HG02759 (cell line): ENCODE measurements around the gene CP.
"Not testable (repeated sequence)": the region's sequence is repeated elsewhere in the genome, so short reads cannot be mapped to it uniquely, and the experiment has no call there.

Experiments
- ATAC-seq: cut with Tn5 transposase; IDR thresholded peaks from one replicate; pipeline ENCODE4 v1.9.1; 2021; ENCODE audit warnings: mild to moderate bottlenecking, moderate library complexity; ENCODE audit not compliant: unreplicated experiment

Gene CP

DNA sequence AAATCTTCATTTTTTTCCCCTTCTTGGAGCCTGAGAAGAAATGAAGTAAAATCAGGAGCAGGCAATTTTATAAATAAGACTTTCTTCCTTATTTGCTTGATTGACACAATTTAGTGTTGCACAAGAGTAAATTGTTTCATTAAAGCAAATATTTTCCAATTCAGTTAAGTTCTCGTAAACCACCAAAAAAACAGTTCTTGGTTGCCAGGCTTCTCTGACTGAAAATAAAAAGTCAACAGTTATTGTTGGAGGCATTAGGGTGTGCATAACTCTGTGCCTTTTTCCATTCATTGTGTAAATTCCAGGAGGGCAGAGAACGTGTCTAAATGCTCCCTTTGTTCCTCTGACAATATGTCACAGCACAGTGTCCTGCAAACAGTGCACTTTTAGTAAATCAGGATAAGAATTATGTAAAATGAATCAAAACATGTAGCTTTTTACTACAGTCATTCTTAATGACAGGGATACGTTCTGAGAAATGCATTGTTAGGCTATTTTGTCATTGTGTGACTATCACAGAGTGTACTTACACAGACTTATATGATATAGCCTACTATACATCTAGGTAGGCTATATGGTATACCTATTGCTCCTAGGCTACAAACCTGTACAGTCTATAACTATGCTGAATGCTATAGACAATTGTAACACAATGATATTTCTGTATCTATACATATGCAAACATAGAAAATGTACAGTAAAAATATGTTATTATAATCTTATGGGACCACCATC is at the start of gene CP:
CP (minus strand) TSS at position 47 of the 735 bp plus-strand sequence; CDS start at position 10, 37 bp downstream.
- ATAC-seq = no peak

DNA sequence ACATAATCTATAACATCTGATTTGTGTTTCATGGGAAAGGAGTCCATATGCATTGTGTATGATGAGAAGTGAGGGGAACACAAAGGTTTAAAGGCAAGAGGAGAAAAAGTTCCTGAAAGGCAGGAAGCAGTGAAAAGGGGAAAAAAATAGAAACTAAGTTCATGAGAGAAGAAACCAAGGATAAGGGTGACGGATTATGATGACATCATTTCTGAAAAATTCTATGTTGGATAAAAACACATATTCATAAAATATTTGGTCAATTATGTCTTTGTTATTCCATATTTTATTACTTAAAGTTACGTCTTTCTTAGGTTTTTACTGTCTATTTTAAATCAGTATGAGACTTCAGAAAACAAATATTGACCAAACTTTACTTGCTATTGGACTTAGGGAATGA is 48.6 kb upstream of the CP start:
- ATAC-seq = no peak

DNA sequence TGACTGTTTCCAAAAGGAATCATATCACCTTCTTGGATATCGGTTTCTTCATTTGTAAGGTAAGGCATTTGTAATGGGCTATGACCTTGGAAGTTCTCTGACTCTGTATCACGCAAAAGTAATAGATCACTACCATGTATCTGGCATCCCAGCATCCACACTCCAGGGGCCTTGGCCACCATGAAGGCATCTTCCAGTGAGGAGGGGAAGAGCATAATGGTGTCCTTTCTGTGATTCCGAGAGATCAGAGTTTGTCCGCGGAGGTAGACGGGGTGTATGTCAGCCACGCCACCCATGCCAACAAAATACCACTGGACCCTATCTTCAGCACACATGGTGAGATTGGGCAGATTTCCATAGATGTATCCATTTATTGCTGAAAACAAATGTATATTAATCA is 48.1 kb upstream of the CP start:
- no peak for ATAC-seq

DNA sequence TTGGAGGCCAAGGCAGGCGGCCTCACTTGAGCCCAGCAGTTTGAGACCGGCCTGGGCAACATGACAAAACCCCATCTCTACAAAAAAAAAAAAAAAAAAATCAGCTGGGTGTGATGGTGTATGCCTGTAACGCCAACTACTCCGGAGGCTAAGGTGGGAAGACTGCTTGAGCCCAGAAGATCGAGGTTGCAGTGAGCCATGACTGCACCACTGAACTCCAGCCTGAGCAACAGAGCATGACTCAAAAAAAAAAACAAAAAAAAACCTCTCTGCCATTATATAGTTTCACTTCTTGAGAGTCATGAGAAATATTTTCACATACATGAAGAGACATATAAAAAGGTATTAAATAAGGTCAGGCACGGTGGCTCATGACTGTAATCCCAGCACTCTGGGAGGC is 45.9 kb upstream of the CP start:
- no peak for ATAC-seq

DNA sequence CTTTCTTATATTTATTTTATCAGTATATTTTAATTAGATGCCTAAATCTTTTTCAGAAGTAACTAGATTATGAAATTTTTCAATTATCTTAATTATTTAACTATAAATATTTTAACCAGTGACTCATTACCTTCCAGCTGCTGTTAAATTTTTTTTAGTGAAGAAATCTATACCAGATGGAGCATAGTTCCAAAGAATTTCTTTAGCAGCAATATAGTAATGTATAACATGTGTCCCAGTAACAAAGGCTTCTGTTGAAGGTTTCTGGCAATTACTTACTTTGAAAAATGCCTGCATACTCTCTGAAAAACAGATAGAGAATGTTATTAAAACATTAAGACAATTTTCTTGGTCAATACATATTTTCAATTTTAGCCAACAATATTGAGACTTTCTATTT is 45.1 kb upstream of the CP start:
- ATAC-seq = no peak

DNA sequence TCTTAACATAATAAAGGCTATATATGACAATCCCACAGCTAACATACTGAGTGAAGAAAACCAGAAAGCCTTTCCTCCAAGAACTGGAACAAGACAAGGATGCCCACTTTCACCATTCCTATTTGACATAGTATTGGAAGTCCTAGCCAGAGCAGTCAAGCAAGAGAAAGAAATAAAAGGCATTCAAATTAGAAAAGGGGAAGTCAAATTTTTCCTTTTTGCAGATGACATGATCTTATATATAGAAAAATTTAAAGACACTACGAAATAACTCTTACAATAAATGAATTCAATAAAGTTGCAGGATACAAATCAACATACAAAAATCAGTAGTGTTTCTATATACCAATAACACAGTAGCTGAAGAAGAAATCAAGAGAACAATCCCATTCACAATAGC is 42.2 kb upstream of the CP start:
- ATAC-seq = no peak

DNA sequence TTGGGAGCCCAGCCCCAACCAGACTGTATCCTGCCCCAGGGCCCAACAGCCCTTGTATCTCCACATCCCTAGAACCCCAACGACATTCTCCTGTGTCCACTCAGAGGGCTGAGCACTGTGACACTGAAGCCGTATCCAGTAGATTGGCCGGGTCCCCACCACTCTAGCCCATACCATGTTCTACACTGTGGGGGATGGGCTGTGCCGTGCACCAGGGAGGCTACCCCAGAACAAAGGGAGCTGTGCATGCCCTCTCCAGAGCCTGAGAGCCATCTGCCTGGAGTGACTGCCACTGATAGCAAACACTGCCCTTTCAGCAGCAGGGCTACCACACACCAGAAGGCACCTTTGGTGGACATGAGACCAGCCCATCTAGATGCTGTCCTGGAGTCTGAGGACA is 37.1 kb upstream of the CP start:
- no peak for ATAC-seq

DNA sequence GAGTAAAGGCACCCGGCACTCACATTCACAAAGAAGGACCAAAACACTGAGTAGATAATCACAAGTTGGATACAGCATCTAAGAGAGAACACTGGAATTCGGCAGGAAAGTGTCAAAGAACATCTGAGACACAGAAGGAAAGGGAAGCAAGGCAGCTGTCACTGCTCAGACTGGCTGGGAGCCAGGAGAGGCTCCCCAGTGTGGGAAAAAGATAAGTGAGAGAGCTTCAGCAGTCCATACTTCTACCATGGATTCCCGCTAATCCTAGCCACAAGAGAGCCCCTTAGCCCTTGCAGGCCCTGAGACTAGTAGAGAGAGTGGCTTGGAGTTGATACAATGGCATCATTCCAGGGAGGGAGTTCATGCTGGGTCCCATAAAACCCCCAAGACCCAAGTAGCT is 36.7 kb upstream of the CP start:
- no peak for ATAC-seq

DNA sequence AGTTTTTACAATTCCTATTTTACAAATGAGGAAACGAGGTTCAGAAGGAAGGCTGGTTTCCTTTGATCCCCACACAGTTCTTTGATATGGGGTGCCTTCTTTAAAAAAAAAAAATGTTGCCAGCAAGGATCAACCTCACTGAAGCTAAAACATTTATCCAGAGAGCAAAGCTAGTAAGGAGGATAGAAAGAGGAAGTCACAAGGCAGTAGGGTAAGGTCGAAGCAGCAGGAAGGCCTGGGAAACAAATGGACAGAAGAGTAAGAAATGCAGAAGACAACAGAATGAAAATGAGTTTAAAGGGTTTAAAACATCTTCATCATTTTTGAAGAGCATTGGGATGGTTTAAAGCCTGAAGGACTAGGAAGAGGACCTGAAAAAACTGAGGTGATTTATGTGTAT is 30.6 kb upstream of the CP start:
- ATAC-seq = no peak

DNA sequence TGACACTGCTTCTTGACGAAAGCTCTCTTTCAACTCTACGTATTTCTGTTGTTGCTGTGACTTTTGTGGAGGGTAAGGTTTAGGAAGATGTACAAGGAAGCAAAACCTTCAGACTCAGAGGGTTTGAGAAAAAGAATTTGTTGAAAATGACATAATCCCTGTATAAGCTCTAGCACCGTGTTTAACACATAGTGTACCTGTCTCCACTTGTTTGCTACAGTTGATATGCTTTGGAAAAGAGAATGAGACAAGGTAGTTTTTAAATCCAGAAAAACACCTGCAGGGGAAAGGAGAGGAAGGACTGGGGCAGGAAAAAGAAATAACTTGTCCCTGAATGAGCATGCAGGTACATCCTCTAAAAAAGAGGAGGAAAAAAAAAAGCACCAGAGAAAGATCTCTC is 29.6 kb upstream of the CP start:
- ATAC-seq = no peak

DNA sequence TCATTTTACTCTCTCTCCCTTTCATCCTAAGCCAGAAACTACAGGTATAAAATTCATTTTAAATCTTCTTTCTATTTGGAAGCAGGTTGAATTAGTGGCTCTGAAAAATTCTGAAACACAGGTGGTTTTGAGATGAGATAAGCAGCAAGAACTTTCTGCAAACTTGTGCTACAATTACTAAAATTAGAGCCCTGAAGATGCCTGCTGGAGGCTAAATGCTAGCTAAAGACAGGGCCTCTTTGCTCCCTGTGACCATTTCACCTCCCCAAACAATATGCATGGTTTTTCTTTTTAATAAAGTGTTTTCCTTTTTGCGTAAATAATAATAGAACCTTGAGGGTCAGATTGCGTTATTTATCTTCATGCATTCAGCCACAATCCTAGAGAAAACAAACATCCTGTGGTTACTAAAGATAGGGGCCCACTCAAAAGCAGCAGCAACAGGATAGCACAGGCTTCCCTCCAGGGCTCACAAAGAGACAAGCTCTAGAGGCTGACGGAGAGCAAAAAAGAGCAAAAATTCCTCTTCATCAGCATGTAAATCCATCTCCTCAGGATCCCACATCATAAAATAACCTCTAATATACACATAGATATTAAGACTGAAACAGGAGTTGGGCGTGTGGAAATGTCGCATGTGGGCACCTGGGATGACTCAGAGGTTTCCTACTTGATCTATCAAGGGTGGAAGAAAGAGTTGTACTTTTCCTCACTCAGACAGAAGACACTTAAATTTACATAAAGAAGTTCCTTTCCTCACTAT is 26.5 kb upstream of the CP start:
- ATAC-seq = peak; percentile 62

DNA sequence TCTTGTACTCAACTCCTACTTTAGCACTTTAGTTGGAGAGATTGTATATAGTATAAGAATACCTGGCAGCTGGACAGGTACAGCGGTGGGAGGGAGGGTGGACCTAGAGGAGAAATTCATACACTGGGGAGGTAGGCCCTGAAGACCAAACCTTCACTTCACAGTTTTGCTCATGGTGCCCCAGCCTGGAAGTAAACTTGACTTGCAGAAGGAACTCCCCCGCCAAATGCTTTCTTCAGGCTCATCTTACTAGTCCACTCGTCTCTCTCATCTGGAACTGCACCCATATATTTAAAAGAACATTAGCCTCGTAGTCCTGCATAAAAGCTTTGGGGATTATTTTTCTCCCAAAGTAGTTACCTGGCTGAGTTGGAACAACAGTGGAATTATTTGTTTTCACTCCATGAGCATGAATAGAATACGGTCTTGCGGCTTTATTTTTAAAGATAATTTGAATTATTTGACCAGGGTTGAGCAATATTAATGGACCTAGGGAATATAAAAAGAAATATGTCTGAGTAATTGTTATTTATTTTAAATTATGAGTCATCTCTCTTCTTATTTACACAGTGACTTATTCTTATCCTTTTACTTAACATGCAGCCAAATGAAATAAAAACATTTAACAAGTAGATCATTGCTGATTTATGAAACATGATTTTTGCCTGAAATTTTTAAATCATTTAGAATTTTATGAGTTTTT is 25.5 kb upstream of the CP start:
- no peak for ATAC-seq

DNA sequence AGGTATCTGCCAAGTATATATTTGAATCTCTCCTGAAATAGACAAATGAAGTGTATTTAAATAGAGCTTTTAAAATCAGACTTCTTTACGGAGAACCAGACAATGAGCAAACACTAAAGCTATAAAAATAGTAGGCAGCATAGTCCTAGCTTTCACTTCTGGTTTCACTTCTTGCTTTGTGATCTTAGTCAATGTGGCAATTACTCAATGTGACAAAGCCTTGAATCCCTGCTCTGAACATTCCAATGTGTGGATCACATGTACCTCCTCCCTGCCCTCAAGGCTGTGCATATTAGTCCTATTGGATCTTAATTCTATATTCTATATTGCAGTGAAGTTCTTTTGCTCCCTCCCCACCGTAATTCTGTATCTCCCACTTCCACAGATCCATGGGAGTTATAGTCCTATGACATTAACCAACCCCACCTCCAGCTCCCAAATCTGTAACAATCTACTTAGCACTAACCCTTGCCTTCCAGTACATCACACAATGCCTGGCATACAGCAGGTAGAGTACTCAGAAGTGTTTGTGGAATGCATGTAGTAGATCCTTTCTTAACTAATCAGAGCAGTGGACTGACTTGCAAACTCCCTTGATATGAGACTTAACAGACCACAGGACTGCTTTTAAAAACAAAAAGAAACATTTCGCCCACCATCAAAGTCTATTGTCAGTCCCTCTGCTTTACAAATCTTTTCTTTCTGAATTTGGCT is 24.3 kb upstream of the CP start:
- peak; percentile 71 for ATAC-seq

DNA sequence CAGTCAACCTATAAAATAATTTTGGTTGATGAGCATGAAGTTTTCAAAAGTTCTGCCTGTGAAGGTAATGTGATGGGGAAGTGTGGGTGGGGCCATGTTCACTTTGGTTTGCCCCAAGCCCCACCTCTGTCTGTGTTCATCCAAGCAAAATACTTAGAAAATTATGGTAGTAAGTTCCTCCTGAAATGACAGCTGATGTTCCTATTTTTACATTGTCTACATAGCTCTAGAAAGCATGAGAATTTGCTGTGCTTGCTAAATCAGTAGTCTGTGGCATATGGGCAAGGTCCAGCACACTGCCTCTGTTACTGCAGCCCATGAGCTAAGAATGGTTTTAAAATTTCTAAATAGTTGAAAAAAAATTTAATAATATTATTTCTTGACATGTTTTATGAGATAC is 21.9 kb upstream of the CP start:
- peak; percentile 44 for ATAC-seq

DNA sequence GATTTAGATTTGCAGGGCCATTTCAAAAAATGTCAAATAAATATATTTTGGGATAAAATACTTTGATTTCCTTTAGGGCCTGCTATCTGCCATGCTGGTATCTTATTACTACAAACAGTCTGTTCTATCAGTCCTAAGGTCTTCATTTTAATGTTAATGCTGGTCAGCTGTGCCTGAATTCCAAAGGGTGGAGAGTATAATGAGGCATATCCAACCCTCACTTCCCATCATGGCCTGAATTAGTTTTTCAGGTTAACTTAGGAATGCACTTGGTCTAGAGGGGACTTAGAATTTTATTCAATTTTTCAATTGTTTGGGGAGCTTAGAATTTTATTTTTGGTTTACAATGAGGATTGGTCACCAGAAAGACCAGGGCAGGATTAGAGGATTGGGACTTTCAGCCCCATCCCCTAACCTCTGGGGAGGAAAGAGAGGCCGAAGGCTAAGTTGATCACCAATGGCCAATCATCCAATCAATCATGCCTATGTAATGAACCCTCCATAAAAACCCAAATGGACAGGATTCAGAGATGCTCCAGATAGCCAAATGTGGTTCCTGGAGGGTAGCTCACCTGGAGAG is 17.8 kb upstream of the CP start:
- no peak for ATAC-seq

DNA sequence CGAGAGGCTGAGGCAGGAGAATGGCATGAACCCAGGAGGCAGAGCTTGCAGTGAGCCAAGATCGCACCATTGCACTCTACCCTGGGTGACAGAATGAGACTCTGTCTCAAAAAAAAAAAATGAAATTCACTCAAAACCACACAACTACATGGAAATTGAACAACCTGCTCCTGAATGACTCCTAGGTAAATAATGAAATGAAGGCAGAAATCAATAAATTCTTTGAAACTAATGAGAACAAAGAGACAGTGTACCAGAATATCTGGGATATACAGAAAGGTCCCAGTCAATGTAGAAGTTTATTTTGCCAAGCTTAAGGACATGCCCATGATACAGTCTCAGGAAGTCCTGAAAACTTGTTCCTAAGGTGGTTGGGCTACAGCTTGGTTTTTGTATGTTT is 16.6 kb upstream of the CP start:
- ATAC-seq = not testable (repeated sequence)

DNA sequence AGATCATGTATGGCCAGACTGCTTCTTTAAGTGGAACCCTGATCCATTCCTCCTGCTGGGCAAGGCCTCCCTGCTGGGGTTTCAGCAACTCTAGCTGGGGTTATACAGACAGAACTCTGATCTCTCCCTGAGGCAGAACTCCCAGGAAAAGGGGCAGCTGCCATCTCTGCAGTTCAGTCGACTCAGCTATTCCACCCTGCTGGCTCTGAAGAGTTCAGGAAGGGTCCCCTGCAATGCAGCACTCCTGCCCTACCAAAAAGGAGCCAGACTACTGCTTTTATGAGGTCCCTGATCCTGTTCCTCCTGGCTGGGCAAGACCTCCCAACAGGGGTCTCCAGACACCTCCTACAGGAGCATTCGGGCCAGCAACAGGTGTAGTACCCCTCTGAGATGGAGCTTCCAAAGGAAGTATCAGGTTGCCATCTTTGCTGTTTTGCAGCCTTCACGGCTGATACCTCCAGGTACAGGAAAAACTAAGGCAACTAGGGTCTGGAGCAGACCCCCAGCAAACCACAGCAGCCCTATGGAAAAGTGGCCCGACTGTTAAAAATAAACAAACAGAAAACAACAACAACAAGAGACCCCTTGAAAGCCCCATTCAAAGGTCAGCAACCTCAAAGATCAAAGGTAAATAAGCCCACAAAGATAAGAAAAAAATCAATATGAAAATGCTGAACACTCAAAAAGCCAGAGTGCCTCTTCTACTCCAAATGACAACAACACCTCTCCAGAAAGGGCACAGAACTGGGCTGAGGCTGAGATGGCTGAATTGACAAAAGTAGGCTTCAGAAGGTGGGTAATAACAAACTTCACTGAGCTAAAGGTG is 14.2 kb upstream of the CP start:
- ATAC-seq = no peak

DNA sequence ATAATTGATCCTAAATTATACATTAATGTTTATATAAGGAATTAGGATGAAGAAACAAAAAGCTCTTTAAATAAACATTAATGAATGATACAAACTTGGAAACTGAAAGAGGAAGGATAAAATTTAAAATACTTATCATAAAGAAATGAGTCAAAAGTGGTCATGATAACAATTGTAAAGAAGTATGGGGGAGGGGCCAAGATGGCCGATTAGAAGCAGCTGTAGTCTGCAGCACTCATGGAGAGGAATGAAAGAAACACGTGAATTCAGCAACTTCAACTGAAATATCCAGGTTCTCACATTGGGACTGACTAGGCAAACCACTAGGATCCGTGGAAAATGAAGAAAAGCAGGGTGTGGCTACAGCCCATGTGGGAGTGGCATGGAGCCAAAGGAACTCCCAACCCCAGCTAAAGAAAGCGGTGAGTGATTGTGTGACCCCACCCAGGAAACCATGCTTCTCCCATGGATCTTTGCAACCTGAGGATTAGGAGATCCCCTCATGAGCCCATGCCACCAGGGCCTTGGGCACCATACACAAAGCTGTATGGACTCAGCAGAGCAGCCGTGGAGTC is 13.1 kb upstream of the CP start:
- ATAC-seq = no peak

DNA sequence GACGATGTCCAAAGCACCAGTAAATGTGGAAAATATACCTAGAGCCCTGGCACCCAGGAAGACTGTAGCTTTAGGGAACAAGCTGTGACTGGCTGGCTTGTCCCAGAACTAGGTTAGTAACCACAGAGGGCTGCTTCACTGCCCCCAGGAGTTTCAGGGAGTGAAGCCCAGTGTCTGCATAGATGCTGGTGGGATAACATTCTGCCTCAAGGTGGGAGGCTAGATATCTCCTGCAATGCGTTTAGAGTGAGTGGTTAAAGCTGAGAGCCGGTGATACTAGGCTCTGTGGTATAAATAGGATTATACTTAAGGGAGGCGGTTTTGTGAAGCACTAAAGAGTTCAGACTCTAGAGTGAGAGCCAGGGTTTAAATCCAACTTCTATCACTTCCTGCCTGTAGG is 11.7 kb upstream of the CP start:
- ATAC-seq = no peak

DNA sequence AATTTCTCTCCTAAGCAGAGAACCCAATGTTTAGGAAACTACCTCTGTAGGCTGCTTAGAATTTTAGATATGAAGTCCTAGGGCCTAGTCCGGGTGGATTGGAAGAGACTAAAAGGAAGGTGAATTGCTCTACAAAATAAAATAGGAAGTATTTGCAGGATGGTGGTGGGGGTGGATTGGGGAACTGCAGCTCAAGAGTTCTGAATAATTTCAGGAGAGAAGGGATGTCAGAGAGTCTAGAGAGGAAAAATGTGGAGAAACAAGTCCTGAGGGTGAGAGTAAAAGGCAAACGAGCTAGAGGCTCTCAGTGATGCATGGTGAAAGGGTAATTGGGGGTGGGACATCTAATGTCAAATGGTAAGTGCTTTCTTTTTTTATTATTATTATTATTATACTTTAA is 10.2 kb upstream of the CP start:
- ATAC-seq = no peak
